Effector memory CD4-positive, alpha-beta T cell (primary cell): ENCODE results near the gene SMPX.

Experiments
- DNase-seq, 3 donors: peaks; one replicate each; pipeline ENCODE4 v3.0.0-alpha.2; 2020
- H3K27ac ChIP-seq: 2 replicates; pipeline ENCODE4 v1.7.0; 2013; ENCODE audit warnings: mild to moderate bottlenecking, low read length, moderate library complexity; ENCODE audit not compliant: insufficient read depth, poor library complexity, severe bottlenecking
- H3K27me3 ChIP-seq: replicated peaks from 2 replicates; pipeline ENCODE4 v1.7.0; 2013; ENCODE audit warnings: mild to moderate bottlenecking, low read length; ENCODE audit not compliant: insufficient read depth, control insufficient read depth, poor library complexity, severe bottlenecking
- H3K36me3 ChIP-seq: 2 replicates; pipeline ENCODE4 v1.7.0; 2013; ENCODE audit warnings: mild to moderate bottlenecking, low read length, moderate library complexity; ENCODE audit not compliant: control insufficient read depth, insufficient read depth
- H3K4me1 ChIP-seq: 2 replicates; pipeline ENCODE4 v1.7.0; 2013; ENCODE audit warnings: low read length, mild to moderate bottlenecking; ENCODE audit not compliant: control insufficient read depth, insufficient read depth, poor library complexity, severe bottlenecking
- H3K4me3 ChIP-seq: 2 replicates; pipeline ENCODE4 v1.7.0; 2013; ENCODE audit warnings: low read length, low read depth, mild to moderate bottlenecking; ENCODE audit not compliant: insufficient read depth, poor library complexity, severe bottlenecking
- H3K9me3 ChIP-seq: 2 replicates; pipeline ENCODE4 v1.7.0; 2013; ENCODE audit warnings: mild to moderate bottlenecking, low read length, moderate library complexity; ENCODE audit not compliant: control insufficient read depth

Gene SMPX

DNA sequence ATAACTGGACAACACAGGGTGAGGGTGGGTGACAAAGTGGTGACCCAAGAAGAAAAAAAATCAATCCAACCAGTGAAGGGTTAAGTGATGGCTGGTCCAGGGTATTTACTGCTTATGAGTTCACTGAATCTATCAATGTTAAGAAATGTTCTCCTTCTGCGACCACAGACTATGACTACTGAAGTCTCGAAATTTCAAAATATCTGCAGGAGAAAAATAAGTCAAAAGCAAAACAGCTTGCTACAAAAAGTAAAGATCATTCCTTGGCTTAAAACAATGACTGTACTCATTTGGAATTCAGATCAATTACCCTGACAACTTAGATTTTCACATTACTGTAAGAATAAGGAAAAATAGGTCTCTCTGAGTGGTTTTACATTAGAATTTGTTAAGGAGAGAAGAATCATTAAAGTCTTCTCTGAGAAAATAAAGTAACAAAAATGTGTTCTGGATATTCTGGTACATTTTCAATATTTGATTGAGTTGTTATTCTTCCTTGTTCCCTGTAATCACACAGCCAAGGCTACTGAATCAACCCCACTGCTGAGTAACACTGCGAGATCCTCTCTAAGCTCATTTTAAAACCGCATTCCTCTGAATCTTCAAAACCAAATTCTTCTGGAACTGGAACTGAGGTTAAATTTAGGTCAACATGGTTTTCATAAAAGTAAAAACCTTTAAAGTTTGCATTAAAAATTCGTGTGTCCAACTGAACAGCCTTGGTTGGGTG, 22.7 kb downstream of the SMPX start:
- H3K4me3 ChIP-seq = no peak overlapping the region
- no peak for DNase-seq
- no peaks in the 10 kb centered on the region for H3K27me3 ChIP-seq
- no peaks in the 10 kb centered on the region for H3K36me3 ChIP-seq
- no peak overlapping the region for H3K27ac ChIP-seq
- H3K4me1 ChIP-seq = no peaks in the 10 kb centered on the region
- H3K9me3 ChIP-seq = no peaks in the 10 kb centered on the region

DNA sequence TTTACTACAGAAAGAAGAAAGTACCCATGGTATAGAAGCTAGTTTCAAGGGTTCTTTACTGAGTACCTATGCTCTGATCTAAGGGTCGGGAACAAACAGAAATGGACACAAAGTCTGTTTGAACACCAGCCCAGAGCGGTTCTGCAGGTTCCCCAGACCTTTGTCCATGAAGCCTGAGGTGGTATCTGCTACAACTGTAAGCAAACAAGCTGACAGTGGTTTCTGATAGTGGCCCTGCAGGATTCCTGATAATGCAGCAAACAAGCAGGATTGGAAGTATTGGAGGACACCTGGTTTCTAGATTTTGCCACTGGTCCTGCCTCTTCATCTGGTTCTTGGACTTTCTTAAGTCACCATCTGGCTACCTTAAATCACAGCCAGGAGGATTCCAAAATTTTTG, 23.7 kb downstream of the SMPX start:
- Histone ChIP-seq H3K9me3 (no peaks in the 10 kb centered on the region), H3K27ac (no peak overlapping the region), H3K4me1 (no peaks in the 10 kb centered on the region), H3K36me3 (no peaks in the 10 kb centered on the region), H3K4me3 (no peak overlapping the region), H3K27me3 (no peaks in the 10 kb centered on the region)
- DNase-seq = no peak

DNA sequence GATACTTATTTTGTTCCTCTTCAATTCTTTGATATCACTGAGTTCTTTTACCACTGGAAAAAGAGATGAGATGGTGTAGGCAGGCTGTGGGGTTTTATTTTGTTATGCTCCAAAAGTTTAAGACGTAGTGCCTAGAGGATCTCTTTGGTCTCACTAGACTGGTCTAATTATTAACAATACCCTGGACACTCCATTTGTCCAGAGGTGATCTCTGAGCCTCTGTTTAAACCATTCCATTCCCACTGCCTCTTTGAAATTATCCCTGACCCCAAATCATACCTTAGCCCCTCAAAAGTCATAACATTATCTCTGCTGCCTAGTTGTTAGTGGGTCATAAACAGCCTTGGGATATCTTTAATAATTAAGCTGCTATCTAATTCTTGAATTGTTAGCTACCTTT, 24.2 kb downstream of the SMPX start:
- Histone ChIP-seq H3K27me3 (no peaks in the 10 kb centered on the region), H3K9me3 (no peaks in the 10 kb centered on the region), H3K36me3 (no peaks in the 10 kb centered on the region), H3K27ac (no peak overlapping the region), H3K4me1 (no peaks in the 10 kb centered on the region), H3K4me3 (no peak overlapping the region)
- DNase-seq = no peak

DNA sequence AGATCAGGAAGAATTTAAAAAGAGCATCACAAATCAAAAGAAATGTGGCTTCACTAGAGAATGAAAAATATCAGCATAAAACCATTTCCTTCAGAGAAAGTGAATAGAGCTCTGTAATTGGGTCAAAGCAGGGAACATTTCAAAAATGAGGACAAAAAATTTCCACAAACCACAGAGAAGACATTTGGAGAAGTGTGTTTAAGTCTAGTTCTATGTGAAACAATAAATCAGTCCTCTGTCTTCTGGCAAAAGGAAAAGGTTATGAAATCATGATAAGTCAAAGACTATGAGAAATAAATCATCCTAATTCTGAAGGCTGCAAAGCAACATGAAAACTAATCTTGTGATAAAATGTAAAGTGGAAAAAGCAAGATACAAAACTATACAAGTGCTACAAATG, 27.9 kb downstream of the SMPX start:
- Histone ChIP-seq H3K27ac (no peak overlapping the region), H3K27me3 (no peaks in the 10 kb centered on the region), H3K36me3 (no peaks in the 10 kb centered on the region), H3K9me3 (no peaks in the 10 kb centered on the region), H3K4me3 (no peak overlapping the region), H3K4me1 (no peaks in the 10 kb centered on the region)
- no peak for DNase-seq

DNA sequence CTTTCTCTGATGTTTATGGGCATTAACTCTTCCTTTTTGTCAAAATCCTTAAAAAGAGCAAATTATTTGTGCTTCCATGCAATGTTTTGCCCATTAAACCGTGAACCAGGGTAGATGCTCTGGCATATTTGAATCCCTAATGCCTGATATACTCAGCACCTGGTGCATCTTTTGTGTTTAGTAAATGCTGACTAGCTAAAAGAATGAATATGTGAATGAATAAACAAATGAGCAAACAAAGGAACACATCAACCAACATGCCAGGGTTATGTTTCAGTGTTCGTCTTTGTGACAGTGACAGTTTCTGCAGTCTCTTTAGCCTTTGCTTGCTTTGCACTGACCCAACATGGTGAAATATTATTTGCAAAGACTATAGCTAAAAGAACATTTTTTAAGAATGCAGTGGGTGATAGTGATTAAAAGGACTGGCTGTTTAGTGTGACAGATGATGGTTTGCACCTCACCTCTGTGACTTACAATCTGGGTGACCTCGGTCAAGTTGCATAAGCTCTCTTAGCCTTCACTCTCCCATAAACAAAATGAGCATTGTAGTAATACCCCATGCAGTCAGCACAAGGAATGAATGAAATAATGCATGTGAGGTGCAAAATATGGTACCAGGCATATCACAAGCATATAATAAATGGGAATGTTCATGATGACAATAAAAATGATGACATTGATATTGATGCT, 29.5 kb downstream of the SMPX start:
- no peak overlapping the region for H3K27ac ChIP-seq
- no peaks in the 10 kb centered on the region for H3K27me3 ChIP-seq
- no peaks in the 10 kb centered on the region for H3K36me3 ChIP-seq
- no peaks in the 10 kb centered on the region for H3K9me3 ChIP-seq
- H3K4me1 ChIP-seq = no peaks in the 10 kb centered on the region
- no peak for DNase-seq
- no peak overlapping the region for H3K4me3 ChIP-seq

DNA sequence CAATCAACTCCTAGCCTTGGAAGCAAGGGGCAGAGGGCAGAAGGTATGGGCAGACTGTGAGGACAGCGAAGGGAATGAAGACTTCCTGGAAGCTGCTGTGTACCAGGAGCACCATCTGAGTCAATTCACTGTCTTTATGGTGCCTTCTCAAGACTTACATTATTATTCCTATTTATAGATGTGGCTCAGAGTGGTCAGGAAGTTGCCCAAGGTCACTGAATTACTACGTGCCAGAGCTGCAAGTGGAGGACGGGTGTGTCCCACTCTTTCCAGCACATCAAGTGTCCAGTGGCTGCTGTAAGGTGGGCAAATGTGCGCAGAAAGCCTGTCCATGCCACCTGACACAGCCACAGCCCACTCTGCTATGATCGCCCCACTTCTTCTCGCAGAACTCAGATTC, 32.0 kb downstream of the SMPX start:
- Histone ChIP-seq H3K4me3 (no peak overlapping the region), H3K4me1 (no peaks in the 10 kb centered on the region), H3K27me3 (no peaks in the 10 kb centered on the region), H3K9me3 (no peaks in the 10 kb centered on the region), H3K27ac (no peak overlapping the region), H3K36me3 (no peaks in the 10 kb centered on the region)
- DNase-seq = no peak

DNA sequence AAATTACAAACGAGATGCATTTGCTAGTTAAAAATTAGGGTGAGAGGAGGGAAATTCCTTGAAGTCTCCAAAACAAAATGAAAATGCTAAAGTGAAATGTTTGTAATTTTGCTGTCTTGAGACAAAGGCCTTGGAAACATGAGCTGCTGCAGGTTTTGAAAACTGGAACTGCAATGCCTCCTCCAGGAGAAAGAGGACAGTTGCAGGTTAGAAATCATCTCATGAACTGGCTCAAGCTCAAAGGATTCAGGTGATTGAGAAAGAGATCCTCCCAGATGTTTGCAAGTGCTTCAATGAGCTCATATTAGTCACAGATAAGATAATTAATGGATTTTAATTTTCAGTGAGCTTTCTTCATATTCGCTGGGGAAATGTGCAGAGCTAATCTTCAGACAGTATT, 32.4 kb downstream of the SMPX start:
- no peaks in the 10 kb centered on the region for H3K9me3 ChIP-seq
- H3K27ac ChIP-seq = no peak overlapping the region
- no peak for DNase-seq
- no peaks in the 10 kb centered on the region for H3K27me3 ChIP-seq
- H3K36me3 ChIP-seq = no peaks in the 10 kb centered on the region
- H3K4me3 ChIP-seq = no peak overlapping the region
- no peaks in the 10 kb centered on the region for H3K4me1 ChIP-seq

DNA sequence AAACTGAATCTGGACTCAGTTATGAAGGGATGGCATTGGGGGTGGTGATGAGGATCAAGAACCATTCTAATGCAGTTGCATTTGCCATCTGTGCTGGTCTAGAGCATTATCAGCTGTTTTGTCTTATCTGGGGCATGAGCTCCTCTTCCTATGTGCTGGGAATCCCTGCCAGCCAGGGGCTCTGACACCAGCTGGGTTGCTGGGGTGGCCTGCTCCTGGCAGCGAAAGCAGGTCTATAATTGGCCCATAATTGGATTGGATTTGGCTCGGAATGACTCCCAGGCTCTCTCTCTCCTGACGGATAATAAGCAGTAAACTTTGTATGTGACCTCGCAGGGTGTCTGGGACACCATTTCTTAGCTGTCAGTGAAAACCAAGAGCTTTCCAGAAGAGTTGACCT, 34.1 kb downstream of the SMPX start:
- DNase-seq = no peak
- Histone ChIP-seq H3K27ac (no peak overlapping the region), H3K9me3 (no peaks in the 10 kb centered on the region), H3K4me1 (no peaks in the 10 kb centered on the region), H3K36me3 (no peaks in the 10 kb centered on the region), H3K27me3 (no peaks in the 10 kb centered on the region), H3K4me3 (no peak overlapping the region)

DNA sequence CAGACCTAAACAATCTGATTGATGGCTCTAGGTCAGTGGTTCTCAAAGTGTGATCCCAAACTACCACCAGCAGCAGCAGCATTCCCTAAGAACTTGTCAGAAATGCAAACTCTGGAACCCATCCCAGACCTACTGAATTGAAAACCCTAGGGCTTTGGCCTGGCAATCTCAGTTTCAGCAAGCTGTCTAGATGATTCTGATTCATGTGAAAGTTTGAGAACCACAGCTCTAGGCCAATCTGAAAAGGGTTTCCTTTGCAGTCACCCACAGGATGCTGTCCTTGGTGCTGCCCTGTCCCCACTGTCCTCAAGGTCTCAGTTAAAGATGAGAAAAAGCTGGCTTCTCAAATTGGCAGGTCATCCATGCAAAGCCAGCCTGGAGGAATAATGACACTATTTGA, 34.8 kb downstream of the SMPX start:
- no peak for DNase-seq

DNA sequence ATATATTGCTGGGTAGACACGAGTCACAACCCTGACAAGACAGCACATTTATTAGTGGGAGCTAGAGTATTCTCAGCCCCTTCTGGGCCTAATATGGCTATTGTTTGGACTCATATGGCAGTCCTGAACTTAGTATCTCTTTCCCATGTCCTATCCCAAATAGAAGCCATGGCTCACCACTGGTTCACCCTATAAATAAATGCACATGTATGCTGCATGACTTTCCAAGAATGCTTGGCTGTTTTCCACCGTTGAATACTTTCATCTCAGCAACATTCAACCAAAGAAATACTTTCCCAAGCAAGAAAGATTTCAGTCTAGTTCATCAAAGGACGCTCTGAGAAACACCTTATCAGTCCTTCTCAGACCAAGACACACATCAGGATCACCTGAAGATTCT, 36.7 kb downstream of the SMPX start:
- DNase-seq = no peak
- Histone ChIP-seq H3K27me3 (no peaks in the 10 kb centered on the region), H3K4me1 (no peaks in the 10 kb centered on the region), H3K27ac (no peak overlapping the region), H3K36me3 (no peaks in the 10 kb centered on the region), H3K9me3 (no peaks in the 10 kb centered on the region), H3K4me3 (no peak overlapping the region)

More for the DNA sequence above, 34.8 kb downstream of the SMPX start:
- no peak overlapping the region for H3K27ac ChIP-seq
- H3K4me1 ChIP-seq = no peaks in the 10 kb centered on the region
- no peaks in the 10 kb centered on the region for H3K36me3 ChIP-seq
- H3K27me3 ChIP-seq = no peaks in the 10 kb centered on the region
- no peak overlapping the region for H3K4me3 ChIP-seq
- H3K9me3 ChIP-seq = no peaks in the 10 kb centered on the region
